ENCODE data around the gene GSTM5. TPM values are rescaled to one million over a fixed set of nuclear protein-coding genes. Genes with fewer than 3 reads are reported as not detected.

Gene GSTM5
- total RNA-seq, 1 experiment from 2014 or later = not detected

GRCh38 chr1:109725510-109725909 lies 13.5 kb downstream of the GSTM5 start:
- intact Hi-C loops (cut with micrococcal nuclease) = no loop called here
- POLR2A ChIA-PET = no interaction called here
- no peaks in the 10 kb centered on the region for H3K27me3 Mint-ChIP-seq (ENCODE audit: insufficient read depth, unreplicated experiment)
- peaks cover 5% of the 10 kb centered on the region for H3K4me1 Mint-ChIP-seq (ENCODE audit: insufficient read depth, unreplicated experiment)
- H3K4me3 Mint-ChIP-seq (ENCODE audit: unreplicated experiment) = no peak overlapping the region
- no TSS peak for BruUV-seq (replicated peaks)
- DNase-seq (ENCODE audit: unreplicated experiment) = no peak
- CTCF ChIA-PET = no interaction called here
- no peaks in the 10 kb centered on the region for H3K9me3 Mint-ChIP-seq (ENCODE audit: unreplicated experiment)
- no peaks in the 10 kb centered on the region for H3K36me3 Mint-ChIP-seq (ENCODE audit: insufficient read depth, unreplicated experiment)
- no peak overlapping the region for H3K27ac Mint-ChIP-seq (ENCODE audit: low read depth, unreplicated experiment)
- no peak for TF ChIP-seq CTCF (IDR thresholded peaks at IDR 0.05; ENCODE audit: unreplicated experiment)

DNA sequence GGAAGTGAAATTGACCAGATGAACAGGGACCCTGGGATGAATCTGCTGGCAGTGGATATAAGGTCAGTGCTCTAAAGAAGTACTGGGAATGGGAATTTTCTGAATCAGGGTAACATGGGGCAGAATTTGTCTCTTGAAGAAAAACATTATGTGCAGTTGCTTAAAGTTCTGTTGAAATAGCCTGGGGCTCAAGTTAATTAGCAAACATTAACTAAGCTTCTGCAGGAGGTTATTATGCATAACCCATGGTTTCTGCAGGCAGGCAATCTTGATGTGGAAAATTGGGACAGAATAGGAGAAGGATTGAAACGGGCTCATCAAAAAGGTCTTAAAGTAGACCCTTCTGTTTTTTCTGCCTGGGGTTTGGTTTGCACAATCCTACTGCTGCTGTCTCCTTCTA lies 14.0 kb downstream of the GSTM5 start:
- ChIA-PET CTCF (interaction anchor here (2.1 kb wide), 1 partner anchor 86 kb away, joined by 6 read pairs; no protein-coding TSS in a partner anchor), POLR2A (no interaction called here)
- intact Hi-C loops (cut with micrococcal nuclease) = no loop called here
- Mint-ChIP-seq H3K36me3 (ENCODE audit: insufficient read depth, unreplicated experiment) (no peaks in the 10 kb centered on the region), H3K9me3 (ENCODE audit: unreplicated experiment) (no peaks in the 10 kb centered on the region), H3K27ac (ENCODE audit: low read depth, unreplicated experiment) (no peak overlapping the region), H3K4me1 (ENCODE audit: insufficient read depth, unreplicated experiment) (peaks cover 5% of the 10 kb centered on the region), H3K27me3 (ENCODE audit: insufficient read depth, unreplicated experiment) (no peaks in the 10 kb centered on the region), H3K4me3 (ENCODE audit: unreplicated experiment) (no peak overlapping the region)
- BruUV-seq (replicated peaks) = no TSS peak
- no peak for DNase-seq (ENCODE audit: unreplicated experiment)
- TF ChIP-seq CTCF (IDR thresholded peaks at IDR 0.05; ENCODE audit: unreplicated experiment) = no peak

DNA sequence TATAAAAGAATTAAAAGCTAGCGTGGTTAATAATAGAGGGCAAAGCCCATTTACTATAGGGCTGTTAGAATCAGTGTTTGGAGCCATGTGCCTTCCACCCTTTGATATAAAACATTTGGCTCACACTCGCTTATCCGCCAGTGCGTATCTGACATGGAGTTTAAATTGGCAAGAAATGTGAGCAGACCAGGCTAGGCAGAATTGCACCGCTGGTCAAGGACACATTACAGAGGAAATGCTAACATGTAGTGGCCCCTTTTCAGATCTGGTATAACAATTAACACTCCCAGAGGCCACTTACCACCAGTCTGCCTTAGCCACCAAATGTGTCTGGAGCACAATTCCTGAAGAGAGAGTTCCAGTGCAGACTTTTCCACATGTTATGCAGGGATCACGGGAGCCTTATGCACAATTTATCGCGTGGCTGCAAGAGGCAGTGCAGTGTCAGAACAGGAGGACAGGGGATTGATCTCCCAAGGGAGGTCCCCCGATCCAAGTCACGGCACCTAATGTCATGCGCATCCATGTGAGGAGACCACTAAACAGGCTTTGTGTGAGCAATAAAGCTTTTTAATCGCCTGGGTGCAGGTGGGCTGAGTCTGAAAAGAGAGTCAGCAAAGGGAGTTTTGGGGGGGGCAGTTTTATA lies 14.8 kb downstream of the GSTM5 start:
- H3K4me3 Mint-ChIP-seq (ENCODE audit: unreplicated experiment) = no peak overlapping the region
- no peaks in the 10 kb centered on the region for H3K9me3 Mint-ChIP-seq (ENCODE audit: unreplicated experiment)
- ChIA-PET CTCF (interaction anchor here (0.6 to 2.1 kb wide), 2 partner anchors 87 to 345 kb away, joined by 3 to 6 read pairs; no protein-coding TSS in a partner anchor), POLR2A (interaction anchor here (0.6 kb wide), 1 partner anchor 258 kb away, joined by 5 read pairs; no protein-coding TSS in a partner anchor)
- no peaks in the 10 kb centered on the region for H3K36me3 Mint-ChIP-seq (ENCODE audit: insufficient read depth, unreplicated experiment)
- H3K27me3 Mint-ChIP-seq (ENCODE audit: insufficient read depth, unreplicated experiment) = no peaks in the 10 kb centered on the region
- DNase-seq (ENCODE audit: unreplicated experiment) = no peak
- BruUV-seq (replicated peaks) = no TSS peak
- H3K4me1 Mint-ChIP-seq (ENCODE audit: insufficient read depth, unreplicated experiment) = peaks cover 5% of the 10 kb centered on the region
- no peak for TF ChIP-seq CTCF (IDR thresholded peaks at IDR 0.05; ENCODE audit: unreplicated experiment)
- H3K27ac Mint-ChIP-seq (ENCODE audit: low read depth, unreplicated experiment) = no peak overlapping the region
- intact Hi-C loops (cut with micrococcal nuclease) = no loop called here

DNA sequence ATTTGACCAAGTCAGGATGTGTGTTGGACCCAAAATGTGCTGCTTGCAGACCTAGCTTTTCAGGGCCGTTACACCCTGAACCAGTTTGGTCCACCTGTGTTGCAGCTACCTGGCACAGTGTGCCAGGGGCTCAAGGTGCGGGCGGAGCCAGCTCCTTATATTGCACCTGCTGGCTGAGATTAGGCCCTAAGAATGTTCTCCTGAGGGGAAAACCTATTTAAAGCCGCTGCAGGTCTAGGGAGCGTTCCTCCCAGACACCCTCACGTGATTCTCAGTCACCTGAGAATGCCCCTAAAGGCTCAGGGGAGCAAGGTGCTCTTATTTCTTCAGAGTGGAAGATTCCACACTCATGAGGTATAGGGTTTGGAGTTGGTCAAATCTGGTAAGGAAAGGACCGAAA lies 16.8 kb downstream of the GSTM5 start:
- intact Hi-C loops (cut with micrococcal nuclease) = no loop called here
- Mint-ChIP-seq H3K4me1 (ENCODE audit: insufficient read depth, unreplicated experiment) (no peaks in the 10 kb centered on the region), H3K9me3 (ENCODE audit: unreplicated experiment) (no peaks in the 10 kb centered on the region), H3K4me3 (ENCODE audit: unreplicated experiment) (no peak overlapping the region), H3K27ac (ENCODE audit: low read depth, unreplicated experiment) (no peak overlapping the region), H3K27me3 (ENCODE audit: insufficient read depth, unreplicated experiment) (no peaks in the 10 kb centered on the region), H3K36me3 (ENCODE audit: insufficient read depth, unreplicated experiment) (no peaks in the 10 kb centered on the region)
- TF ChIP-seq CTCF (IDR thresholded peaks at IDR 0.05; ENCODE audit: unreplicated experiment) = no peak
- BruUV-seq (replicated peaks) = no TSS peak
- ChIA-PET POLR2A (interaction anchor here (0.7 kb wide), 1 partner anchor 22 kb away, joined by 3 read pairs; no protein-coding TSS in a partner anchor), CTCF (no interaction called here)
- DNase-seq (ENCODE audit: unreplicated experiment) = no peak
